DMS114 treated with DMSO at 0.1 percent for 48 hours (cell line): ENCODE measurements around the gene SPAG6.
A peak's percentile ranks its signal among the peaks of the same experiment; 100 is the strongest.
"Not testable (repeated sequence)": the region's sequence is repeated elsewhere in the genome, so short reads cannot be mapped to it uniquely, and the experiment has no call there.

Experiments used
- DNase-seq: peaks from one replicate; lab custom pipeline; 2025; ENCODE audit not compliant: unreplicated experiment; lab: John Stamatoyannopoulos, UW

Gene SPAG6

DNA sequence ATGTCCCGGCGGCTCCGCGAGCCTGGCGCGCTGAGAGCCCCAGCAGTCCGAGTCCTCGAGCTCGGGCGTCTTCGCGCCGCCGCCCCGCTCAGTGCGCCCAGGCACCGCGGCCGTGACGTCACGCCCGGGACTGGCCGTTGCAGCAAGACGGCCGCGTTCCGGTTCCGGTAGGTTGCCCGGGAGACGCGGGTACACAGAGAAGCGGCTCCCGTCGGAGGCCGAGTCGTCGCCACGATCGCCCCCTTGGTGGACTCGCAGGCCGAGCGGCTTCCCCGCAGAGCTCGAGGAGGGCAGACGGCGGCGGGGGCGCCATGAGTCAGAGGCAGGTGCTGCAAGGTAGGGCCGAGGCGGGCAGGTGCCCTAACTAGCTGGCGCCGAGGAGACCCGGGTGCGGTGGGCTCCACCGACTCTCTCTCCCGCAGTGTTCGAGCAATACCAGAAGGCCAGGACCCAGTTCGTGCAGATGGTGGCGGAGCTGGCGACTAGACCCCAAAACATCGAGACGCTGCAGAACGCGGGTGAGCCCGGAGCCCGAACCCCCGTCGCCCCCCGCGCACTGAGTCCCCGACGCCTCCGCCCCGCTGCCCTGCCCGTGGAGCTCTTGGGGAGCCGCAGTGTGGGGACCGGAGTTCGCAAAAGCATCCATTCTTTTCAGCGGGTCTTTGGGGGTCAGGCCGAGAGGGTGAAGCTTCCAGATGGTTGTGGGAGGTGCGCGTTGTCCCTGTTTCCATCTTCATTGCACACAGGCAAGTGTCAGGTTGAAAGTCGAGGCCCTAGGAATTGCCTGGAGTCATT, at the start of gene SPAG6:
Gene SPAG6, plus strand, starts transcription at position 196 of the 795 bp plus-strand sequence. Its CDS starts 116 bp downstream, at position 312.
- peak; percentile 23 for DNase-seq

- DNase-seq, result no peak
These were observed 44.1 kb upstream of the SPAG6 start for GRCh38 chr10:22301193-22301592.

- DNase-seq, result no peak
These were observed 41.8 kb upstream of the SPAG6 start for GRCh38 chr10:22303461-22303860.

GRCh38 chr10:22305721-22306120, 39.6 kb upstream of the SPAG6 start:
- DNase-seq, result no peak

DNA sequence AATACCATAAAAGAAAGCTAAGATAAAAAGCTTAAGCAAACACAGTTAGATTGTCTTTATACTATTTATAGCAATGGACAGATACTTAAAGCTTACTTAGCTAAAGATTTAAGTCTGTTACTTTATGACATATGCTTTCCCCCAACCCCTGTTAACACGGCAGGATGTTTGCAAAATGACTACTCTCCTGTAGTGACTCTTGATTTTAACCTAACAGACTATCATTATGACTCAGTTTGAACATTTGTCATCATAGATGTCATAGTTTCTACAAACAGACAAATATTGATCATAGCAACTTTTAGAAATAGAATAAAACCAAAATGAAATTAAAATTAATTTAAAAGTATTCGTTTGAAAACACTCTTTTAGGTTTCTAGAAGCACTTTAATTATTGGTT, 36.9 kb upstream of the SPAG6 start:
- no peak for DNase-seq

DNA sequence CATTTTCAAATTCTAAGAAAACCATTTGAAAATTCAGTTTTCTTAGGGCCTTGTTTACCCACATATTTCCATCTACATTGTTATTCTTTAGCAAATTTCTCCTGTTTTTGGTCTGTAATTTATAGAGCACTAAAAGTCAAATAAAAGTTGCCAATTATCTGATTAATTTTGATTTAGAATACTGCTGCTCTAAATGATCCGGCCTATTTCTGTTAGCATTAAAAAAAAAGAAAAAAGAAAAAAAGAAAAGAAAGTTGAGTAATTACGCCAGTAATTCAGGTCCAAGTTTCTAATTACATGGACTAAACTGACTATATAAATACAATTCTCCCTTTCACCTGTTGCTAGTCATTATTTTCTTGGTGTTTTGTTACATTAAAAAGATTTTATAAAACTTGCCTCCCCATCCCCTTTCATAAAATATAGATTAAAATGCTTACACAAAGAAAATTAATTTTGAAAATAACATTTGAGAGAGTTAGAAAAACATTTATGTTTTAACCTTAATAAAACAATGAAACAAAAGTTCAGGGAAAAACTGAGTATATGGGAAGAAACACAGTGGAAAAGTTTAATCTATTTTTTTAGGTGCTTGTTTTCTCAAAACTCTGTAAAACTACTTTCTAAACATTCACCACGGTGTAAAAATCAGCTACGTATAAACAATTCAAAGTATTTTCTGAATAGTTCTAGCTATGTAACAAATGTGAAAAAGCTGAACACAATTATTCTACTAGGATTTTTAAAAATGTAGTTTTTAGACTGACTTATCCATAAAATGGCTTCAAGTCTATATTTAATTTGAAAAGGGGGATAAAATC, 35.9 kb upstream of the SPAG6 start:
- DNase-seq, result no peak

DNA sequence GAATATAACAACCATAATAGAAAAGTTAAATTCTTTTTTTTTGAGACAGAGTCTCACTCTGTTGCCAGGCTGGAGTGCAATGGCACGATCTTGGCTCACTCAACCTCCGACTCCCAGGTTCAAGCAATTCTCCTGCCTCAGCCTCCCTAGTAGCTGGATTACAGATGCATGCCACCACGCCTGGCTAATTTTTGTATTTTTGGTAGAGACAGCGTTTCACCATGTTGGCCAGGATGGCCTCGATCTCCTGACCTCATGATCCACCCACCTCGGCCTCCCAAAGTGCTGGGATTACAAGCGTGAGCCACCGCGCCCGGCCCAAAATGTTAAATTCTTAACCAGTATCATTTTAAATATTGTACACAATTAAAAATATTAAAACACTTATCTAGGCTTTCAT, 35.3 kb upstream of the SPAG6 start:
- DNase-seq, result not testable (repeated sequence)

- DNase-seq, result no peak
These were observed 34.4 kb upstream of the SPAG6 start for GRCh38 chr10:22310928-22311327.

DNA sequence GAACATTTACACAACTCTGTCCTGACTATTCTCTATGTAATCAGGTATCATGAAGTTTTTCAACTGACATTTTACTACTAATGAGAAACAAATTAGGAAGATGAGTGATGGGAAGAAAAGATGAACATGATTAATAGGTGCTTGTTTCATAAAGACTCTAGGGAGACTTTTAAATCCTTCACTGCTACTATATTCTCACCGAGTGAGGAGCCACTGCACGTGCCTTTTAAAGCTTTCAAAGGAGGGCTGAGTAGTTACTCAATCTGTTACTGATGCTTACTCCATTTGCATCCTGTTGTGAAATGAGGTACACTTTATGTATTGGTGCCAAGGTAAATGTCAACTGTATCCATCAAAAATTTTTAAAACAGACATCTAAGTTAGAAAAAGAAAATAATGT, 30.4 kb upstream of the SPAG6 start:
- DNase-seq, result no peak

DNA sequence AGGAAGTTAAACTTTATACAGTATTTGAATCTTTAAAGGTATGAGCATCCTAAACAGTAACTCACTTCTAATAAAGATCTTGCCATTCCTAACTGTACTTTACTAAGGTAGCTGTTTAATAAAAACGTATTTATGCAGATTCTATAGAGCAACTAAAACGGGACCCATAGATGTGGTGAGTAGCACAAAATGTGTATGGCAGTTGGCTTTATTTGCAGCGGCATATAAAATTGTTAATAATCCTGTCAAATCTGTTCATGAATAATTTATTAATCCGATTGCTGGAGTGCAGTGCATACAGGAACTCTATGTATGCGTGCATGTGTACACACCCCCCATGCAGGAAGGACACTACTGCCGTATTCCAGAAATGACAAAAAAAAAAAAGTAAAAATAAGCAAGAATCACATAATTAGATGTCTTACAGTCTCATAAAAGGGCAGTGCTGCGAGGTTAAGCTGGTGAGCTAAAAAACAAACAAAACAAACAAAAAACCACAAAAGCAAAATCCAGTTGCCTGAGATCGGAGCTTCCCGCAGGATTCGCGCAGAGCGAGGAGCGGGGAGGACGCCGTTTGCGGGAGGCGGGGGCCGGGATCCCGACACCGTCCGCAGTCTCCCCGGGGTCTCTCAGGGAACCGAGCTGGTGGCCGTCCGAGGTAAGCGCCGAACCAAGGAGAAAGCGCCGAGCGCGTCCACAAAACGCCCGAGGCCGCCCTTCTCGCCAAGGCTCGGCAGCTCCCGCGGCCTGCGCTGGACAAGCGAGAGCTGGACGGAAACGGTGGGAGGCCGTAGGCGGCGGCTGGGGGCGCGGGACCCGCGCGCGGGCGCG, 29.6 kb upstream of the SPAG6 start:
- no peak for DNase-seq

DNA sequence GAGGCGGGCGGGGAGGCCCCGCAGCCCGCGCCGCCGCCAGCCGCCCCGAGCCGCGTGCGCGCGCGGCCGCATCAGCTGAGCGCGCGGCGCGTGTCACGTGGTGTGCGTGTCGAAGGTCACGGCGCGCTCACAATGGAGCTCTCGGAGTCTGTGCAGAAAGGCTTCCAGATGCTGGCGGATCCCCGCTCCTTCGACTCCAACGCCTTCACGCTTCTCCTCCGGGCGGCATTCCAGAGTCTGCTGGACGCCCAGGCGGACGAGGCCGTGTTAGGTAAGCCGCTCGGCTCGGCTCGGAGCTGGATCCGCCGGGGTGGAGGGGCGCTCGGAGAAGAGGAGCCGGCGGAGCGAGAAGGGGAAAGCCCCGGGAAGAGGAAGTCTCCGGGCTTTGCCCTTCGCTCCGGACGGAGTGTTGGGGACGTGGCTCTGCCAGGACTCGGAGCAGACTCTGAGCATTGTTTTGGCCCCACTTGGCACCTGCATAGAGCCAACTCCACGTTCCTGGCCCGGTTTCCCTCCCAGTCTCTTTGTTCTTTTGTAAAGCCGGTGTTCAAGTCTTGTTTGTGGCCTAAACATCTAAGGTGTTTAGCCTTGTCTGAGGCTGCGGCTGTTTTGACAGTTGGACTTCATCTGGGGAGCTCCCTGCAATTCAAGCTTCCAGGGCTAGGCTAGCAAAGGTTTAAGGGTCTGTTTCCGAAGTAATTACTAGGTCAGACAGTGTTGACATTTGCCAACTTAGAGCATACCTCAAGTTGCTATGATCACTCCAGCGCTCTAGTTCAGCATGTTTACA, 28.8 kb upstream of the SPAG6 start, which contains the start of gene COMMD3:
Gene COMMD3, plus strand, starts transcription at position 103 of the 790 bp plus-strand sequence. Its CDS starts 30 bp downstream, at position 133.
- peak; percentile 71 for DNase-seq

- DNase-seq, result no peak
These were observed 28.3 kb upstream of the SPAG6 start for GRCh38 chr10:22317076-22317370.

- no peak for DNase-seq
These were observed 27.3 kb upstream of the SPAG6 start for GRCh38 chr10:22317771-22318565.

DNA sequence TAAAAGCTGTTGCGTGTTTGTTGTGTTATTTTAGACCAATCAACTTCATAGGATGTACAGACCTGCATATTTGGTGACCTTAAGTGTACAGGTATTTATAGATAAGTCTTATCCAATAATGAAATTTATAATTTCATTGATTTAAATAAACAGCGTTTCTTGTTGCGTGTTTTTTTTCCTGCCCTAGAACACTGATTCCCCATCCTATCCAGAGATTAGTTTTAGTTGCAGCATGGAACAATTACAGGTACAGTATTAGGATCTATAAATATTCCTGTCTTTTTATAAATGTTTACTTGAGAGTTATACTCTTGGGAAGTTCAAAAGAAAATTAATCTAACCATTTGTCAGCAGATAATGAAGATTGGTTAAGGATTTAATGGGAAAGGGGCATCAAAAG, 26.5 kb upstream of the SPAG6 start:
- no peak for DNase-seq

DNA sequence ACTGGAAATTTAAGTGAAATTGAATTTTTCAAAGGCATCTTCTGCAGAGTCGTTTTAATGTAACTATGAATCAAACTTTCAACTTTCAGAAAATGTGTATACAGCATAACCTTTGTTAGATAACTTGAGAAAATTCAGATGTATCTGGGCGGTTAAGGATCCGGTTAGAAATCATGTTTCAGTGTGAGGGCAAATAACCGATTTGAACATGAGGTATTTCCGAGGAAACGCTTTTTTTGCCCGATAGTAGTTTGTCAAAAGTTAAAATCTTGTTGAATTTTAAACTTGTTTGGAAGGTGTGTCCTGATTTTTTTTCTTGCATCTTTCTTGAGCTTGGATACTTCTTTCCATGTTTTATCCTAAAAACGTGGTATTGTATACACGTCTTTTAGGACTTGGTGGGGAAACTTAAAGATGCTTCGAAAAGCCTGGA, 25.7 kb upstream of the SPAG6 start:
- peak; percentile 47 for DNase-seq

DNA sequence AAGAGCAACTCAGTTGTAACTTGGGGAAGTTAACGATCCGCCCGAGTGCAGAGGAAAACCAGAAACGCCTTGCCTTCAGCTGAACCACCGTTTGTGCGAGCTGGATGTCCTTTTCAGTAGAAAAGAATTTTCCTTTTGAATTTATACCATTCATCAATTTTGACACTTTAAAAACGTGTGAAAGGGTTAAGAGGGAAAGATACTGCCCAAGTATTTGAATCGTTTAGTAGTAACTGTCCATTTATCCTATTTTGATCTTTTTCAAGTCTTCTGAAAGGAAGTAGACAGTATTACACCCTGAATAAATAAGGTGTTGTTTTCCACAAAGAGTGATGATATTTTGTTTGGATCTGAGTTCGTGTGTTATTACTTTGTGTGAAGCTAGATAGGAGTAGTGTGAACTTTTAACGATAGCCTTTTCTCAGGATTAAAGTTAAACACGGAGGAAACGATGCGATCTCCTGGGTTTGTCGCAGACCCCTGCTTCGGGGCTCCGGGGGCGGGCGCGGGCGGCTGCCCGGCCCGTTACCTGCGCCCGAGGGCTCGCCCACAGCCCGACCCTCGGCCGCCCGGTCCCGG, 25.2 kb upstream of the SPAG6 start:
- peak; percentile 47 for DNase-seq

- DNase-seq, result peak; percentile 62
These were observed 24.6 kb upstream of the SPAG6 start, which contains the start of gene BMI1 for GRCh38 chr10:22320591-22321155. Gene BMI1, plus strand, starts transcription at chr10:22321099. Its CDS starts 5,351 bp downstream, at chr10:22326450.

DNA sequence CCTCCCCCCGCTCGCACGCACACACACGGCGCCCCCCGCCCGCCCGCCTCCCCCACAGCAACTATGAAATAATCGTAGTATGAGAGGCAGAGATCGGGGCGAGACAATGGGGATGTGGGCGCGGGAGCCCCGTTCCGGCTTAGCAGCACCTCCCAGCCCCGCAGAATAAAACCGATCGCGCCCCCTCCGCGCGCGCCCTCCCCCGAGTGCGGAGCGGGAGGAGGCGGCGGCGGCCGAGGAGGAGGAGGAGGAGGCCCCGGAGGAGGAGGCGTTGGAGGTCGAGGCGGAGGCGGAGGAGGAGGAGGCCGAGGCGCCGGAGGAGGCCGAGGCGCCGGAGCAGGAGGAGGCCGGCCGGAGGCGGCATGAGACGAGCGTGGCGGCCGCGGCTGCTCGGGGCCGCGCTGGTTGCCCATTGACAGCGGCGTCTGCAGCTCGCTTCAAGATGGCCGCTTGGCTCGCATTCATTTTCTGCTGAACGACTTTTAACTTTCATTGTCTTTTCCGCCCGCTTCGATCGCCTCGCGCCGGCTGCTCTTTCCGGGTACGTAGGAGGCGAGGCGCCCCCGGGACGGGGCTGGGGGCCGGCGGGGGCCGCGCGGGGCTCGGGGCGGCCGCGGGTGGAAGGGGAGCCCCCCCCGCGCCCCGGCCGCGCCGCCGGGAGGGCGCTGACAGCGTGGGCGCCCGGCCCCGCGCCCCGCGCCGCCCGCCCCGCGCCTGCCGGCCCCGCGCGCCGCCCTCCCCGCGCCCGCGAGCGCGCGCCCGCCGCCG, 24.0 kb upstream of the SPAG6 start:
- peak; percentile 49 for DNase-seq
